ENCODE measurements around the gene GET3. TPM values are rescaled to one million over a fixed set of nuclear protein-coding genes. Genes with fewer than 3 reads are reported as not detected.

The GET3 gene
- total and polyA plus RNA-seq, 2 of the 13 experiments (the other 11 are each of a cell fraction or from before 2014, with no cell fraction given), result 57.7 to 59.4 TPM

Small RNAs within 50 kb of the gene (microRNA-seq; reads per million reads assigned to microRNA genes)
- not detected for gene MIR5684

Small RNAs within 50 kb of the gene (small RNA-seq; reads per million reads assigned to genes)
- 0 reads per million in 3 experiments for gene MIR5684 (ENCODE audit: insufficient read depth in 2 of 3, insufficient read length in 3 of 3, low read depth in 2 of 3, low replicate concordance in 1 of 3)
- 2.9 to 26.5 (median 11.6) reads per million in 3 experiments for gene SNORD41 (ENCODE audit: insufficient read depth in 2 of 3, insufficient read length in 3 of 3, low read depth in 2 of 3, low replicate concordance in 1 of 3)

Other genes starting within 250 kb of the GET3 start
- gene ZNF564, start 186.0 kb upstream of the GET3 start, total RNA-seq (2016; rRNA removed; fragmentation: Illumina TruSeq; extraction: Trizol), result 11.1 and 11.2 TPM in 2 replicates
- gene ZNF564, start 186.0 kb upstream of the GET3 start, polyA plus RNA-seq (2011; rRNA removed), result 2.3 and 2.4 TPM in 2 replicates
- 2.9 and 5.2 TPM in 2 replicates for gene ZNF490, start 126.7 kb upstream of the GET3 start, total RNA-seq (2016; rRNA removed; fragmentation: Illumina TruSeq; extraction: Trizol)
- gene ZNF490, start 126.7 kb upstream of the GET3 start, polyA plus RNA-seq (2011; rRNA removed), result 1.2 and 1.3 TPM in 2 replicates
- 17.4 and 21.3 TPM in 2 replicates for gene ZNF791, start 126.6 kb upstream of the GET3 start, total RNA-seq (2016; rRNA removed; fragmentation: Illumina TruSeq; extraction: Trizol)
- gene ZNF791, start 126.6 kb upstream of the GET3 start, polyA plus RNA-seq (2011; rRNA removed), result 10.1 and 12.8 TPM in 2 replicates
- 10.8 and 23.8 TPM in 2 replicates for gene MAN2B1, start 70.8 kb upstream of the GET3 start, total RNA-seq (2016; rRNA removed; fragmentation: Illumina TruSeq; extraction: Trizol)
- 23.6 and 31.8 TPM in 2 replicates for gene MAN2B1, start 70.8 kb upstream of the GET3 start, polyA plus RNA-seq (2011; rRNA removed)
- 9.9 and 10.7 TPM in 2 replicates for gene WDR83, start 70.7 kb upstream of the GET3 start, total RNA-seq (2016; rRNA removed; fragmentation: Illumina TruSeq; extraction: Trizol)
- 4.5 and 5.4 TPM in 2 replicates for gene WDR83, start 70.7 kb upstream of the GET3 start, polyA plus RNA-seq (2011; rRNA removed)
- 34.8 and 43.3 TPM in 2 replicates for gene DHPS, start 55.6 kb upstream of the GET3 start, total RNA-seq (2016; rRNA removed; fragmentation: Illumina TruSeq; extraction: Trizol)
- 84.3 and 84.6 TPM in 2 replicates for gene DHPS, start 55.6 kb upstream of the GET3 start, polyA plus RNA-seq (2011; rRNA removed)
- not detected in 2 replicates for gene GNG14, start 49.5 kb upstream of the GET3 start, total RNA-seq (2016; rRNA removed; fragmentation: Illumina TruSeq; extraction: Trizol)
- gene GNG14, start 49.5 kb upstream of the GET3 start, polyA plus RNA-seq (2011; rRNA removed), result not detected in 2 replicates
- 4.6 and 6.1 TPM in 2 replicates for gene FBXW9, start 40.9 kb upstream of the GET3 start, total RNA-seq (2016; rRNA removed; fragmentation: Illumina TruSeq; extraction: Trizol)
- gene FBXW9, start 40.9 kb upstream of the GET3 start, polyA plus RNA-seq (2011; rRNA removed), result 5.7 and 7.0 TPM in 2 replicates
- gene TNPO2, start 13.6 kb upstream of the GET3 start, total RNA-seq (2016; rRNA removed; fragmentation: Illumina TruSeq; extraction: Trizol), result 31.7 and 33.6 TPM in 2 replicates
- 61.0 and 76.1 TPM in 2 replicates for gene TNPO2, start 13.6 kb upstream of the GET3 start, polyA plus RNA-seq (2011; rRNA removed)
- 159 and 179 TPM in 2 replicates for gene TRIR, start 2.8 kb upstream of the GET3 start, total RNA-seq (2016; rRNA removed; fragmentation: Illumina TruSeq; extraction: Trizol)
- gene TRIR, start 2.8 kb upstream of the GET3 start, polyA plus RNA-seq (2011; rRNA removed), result 160 and 166 TPM in 2 replicates
- gene BEST2, start 14.3 kb downstream of the GET3 start, total RNA-seq (2016; rRNA removed; fragmentation: Illumina TruSeq; extraction: Trizol), result not detected in 2 replicates
- not detected in 2 replicates for gene BEST2, start 14.3 kb downstream of the GET3 start, polyA plus RNA-seq (2011; rRNA removed)
- gene HOOK2, start 38.1 kb downstream of the GET3 start, total RNA-seq (2016; rRNA removed; fragmentation: Illumina TruSeq; extraction: Trizol), result 7.3 and 12.9 TPM in 2 replicates
- gene HOOK2, start 38.1 kb downstream of the GET3 start, polyA plus RNA-seq (2011; rRNA removed), result 9.2 and 11.1 TPM in 2 replicates
- 4.9 and 7.7 TPM in 2 replicates for gene JUNB, start 54.0 kb downstream of the GET3 start, total RNA-seq (2016; rRNA removed; fragmentation: Illumina TruSeq; extraction: Trizol)
- gene JUNB, start 54.0 kb downstream of the GET3 start, polyA plus RNA-seq (2011; rRNA removed), result 8.2 and 15.9 TPM in 2 replicates
- 381 and 425 TPM in 2 replicates for gene PRDX2, start 64.3 kb downstream of the GET3 start, total RNA-seq (2016; rRNA removed; fragmentation: Illumina TruSeq; extraction: Trizol)
- 218 and 238 TPM in 2 replicates for gene PRDX2, start 64.3 kb downstream of the GET3 start, polyA plus RNA-seq (2011; rRNA removed)
- 14.9 and 23.5 TPM in 2 replicates for gene THSD8, start 64.6 kb downstream of the GET3 start, total RNA-seq (2016; rRNA removed; fragmentation: Illumina TruSeq; extraction: Trizol)
- 4.8 and 5.2 TPM in 2 replicates for gene THSD8, start 64.6 kb downstream of the GET3 start, polyA plus RNA-seq (2011; rRNA removed)
- 35.8 and 44.0 TPM in 2 replicates for gene RNASEH2A, start 69.1 kb downstream of the GET3 start, total RNA-seq (2016; rRNA removed; fragmentation: Illumina TruSeq; extraction: Trizol)
- gene RNASEH2A, start 69.1 kb downstream of the GET3 start, polyA plus RNA-seq (2011; rRNA removed), result 18.4 and 25.1 TPM in 2 replicates
- gene RTBDN, start 97.1 kb downstream of the GET3 start, total RNA-seq (2016; rRNA removed; fragmentation: Illumina TruSeq; extraction: Trizol), result 0.27 TPM in 1 of 2 replicates, not detected in the other
- gene RTBDN, start 97.1 kb downstream of the GET3 start, polyA plus RNA-seq (2011; rRNA removed), result 0.35 and 0.48 TPM in 2 replicates
- 0.27 and 0.73 TPM in 2 replicates for gene MAST1, start 101.0 kb downstream of the GET3 start, total RNA-seq (2016; rRNA removed; fragmentation: Illumina TruSeq; extraction: Trizol)
- gene MAST1, start 101.0 kb downstream of the GET3 start, polyA plus RNA-seq (2011; rRNA removed), result 4.7 and 5.6 TPM in 2 replicates
- 3.4 and 7.5 TPM in 2 replicates for gene DNASE2, start 144.0 kb downstream of the GET3 start, total RNA-seq (2016; rRNA removed; fragmentation: Illumina TruSeq; extraction: Trizol)
- gene DNASE2, start 144.0 kb downstream of the GET3 start, polyA plus RNA-seq (2011; rRNA removed), result 16.2 and 19.0 TPM in 2 replicates
- not detected in 2 replicates for gene KLF1, start 149.7 kb downstream of the GET3 start, total RNA-seq (2016; rRNA removed; fragmentation: Illumina TruSeq; extraction: Trizol)
- not detected in 2 replicates for gene KLF1, start 149.7 kb downstream of the GET3 start, polyA plus RNA-seq (2011; rRNA removed)
- gene GCDH, start 153.7 kb downstream of the GET3 start, total RNA-seq (2016; rRNA removed; fragmentation: Illumina TruSeq; extraction: Trizol), result 35.0 and 38.0 TPM in 2 replicates
- gene GCDH, start 153.7 kb downstream of the GET3 start, polyA plus RNA-seq (2011; rRNA removed), result 15.1 and 16.4 TPM in 2 replicates
- 0.09 TPM in 1 of 2 replicates, not detected in the other for gene SYCE2, start 181.8 kb downstream of the GET3 start, total RNA-seq (2016; rRNA removed; fragmentation: Illumina TruSeq; extraction: Trizol)
- gene SYCE2, start 181.8 kb downstream of the GET3 start, polyA plus RNA-seq (2011; rRNA removed), result 0.25 and 0.40 TPM in 2 replicates
- 68.0 and 72.0 TPM in 2 replicates for gene FARSA, start 196.2 kb downstream of the GET3 start, total RNA-seq (2016; rRNA removed; fragmentation: Illumina TruSeq; extraction: Trizol)
- 25.9 and 37.0 TPM in 2 replicates for gene FARSA, start 196.2 kb downstream of the GET3 start, polyA plus RNA-seq (2011; rRNA removed)
- gene CALR, start 201.1 kb downstream of the GET3 start, total RNA-seq (2016; rRNA removed; fragmentation: Illumina TruSeq; extraction: Trizol), result 420 and 898 TPM in 2 replicates
- gene CALR, start 201.1 kb downstream of the GET3 start, polyA plus RNA-seq (2011; rRNA removed), result 842 and 934 TPM in 2 replicates
- 34.6 and 42.5 TPM in 2 replicates for gene RAD23A, start 208.4 kb downstream of the GET3 start, total RNA-seq (2016; rRNA removed; fragmentation: Illumina TruSeq; extraction: Trizol)
- gene RAD23A, start 208.4 kb downstream of the GET3 start, polyA plus RNA-seq (2011; rRNA removed), result 50.3 and 54.2 TPM in 2 replicates
- 24.6 and 37.4 TPM in 2 replicates for gene GADD45GIP1, start 219.7 kb downstream of the GET3 start, total RNA-seq (2016; rRNA removed; fragmentation: Illumina TruSeq; extraction: Trizol)
- gene GADD45GIP1, start 219.7 kb downstream of the GET3 start, polyA plus RNA-seq (2011; rRNA removed), result 30.7 and 31.9 TPM in 2 replicates
- not detected in 2 replicates for gene DAND5, start 232.1 kb downstream of the GET3 start, total RNA-seq (2016; rRNA removed; fragmentation: Illumina TruSeq; extraction: Trizol)
- gene DAND5, start 232.1 kb downstream of the GET3 start, polyA plus RNA-seq (2011; rRNA removed), result 0.04 TPM in 1 of 2 replicates, not detected in the other

All from HepG2 (cell line).